Tongue (tissue), 2 donors: Measurements from ENCODE around the gene TMEM147. TPM values are rescaled to one million over a fixed set of nuclear protein-coding genes. Genes with fewer than 3 reads are reported as not detected.
A peak's percentile ranks its signal among the peaks of the same experiment; 100 is the strongest.

ENCODE experiments used
- DNase-seq: peaks from one replicate; pipeline ENCODE4 v3.0.0-alpha.2; 2015
- total RNA-seq: library from RNA; depleted of rRNA; stranded (reverse); fragments of >200 nt; gene quantifications from one replicate; pipeline ENCODE4 v1.2.3, GENCODE V29; 2014

Gene TMEM147
- 30.6 TPM for total RNA-seq

- peak; percentile 94 for DNase-seq
Measured at GRCh38 chr19:35545001-35545854, at the start of gene TMEM147. Gene TMEM147, plus strand, starts transcription at chr19:35545626. Its CDS starts 114 bp downstream, at chr19:35545740.

GRCh38 chr19:35497406-35497805, 48.0 kb upstream of the TMEM147 start:
- DNase-seq = no peak

GRCh38 chr19:35498220-35498619, 47.2 kb upstream of the TMEM147 start:
- DNase-seq = no peak

- DNase-seq = no peak
Measured at GRCh38 chr19:35498984-35499527, 46.4 kb upstream of the TMEM147 start.

GRCh38 chr19:35500611-35501010, 44.8 kb upstream of the TMEM147 start:
- DNase-seq = no peak

- DNase-seq = no peak
Measured at GRCh38 chr19:35501684-35502083, 43.7 kb upstream of the TMEM147 start.

GRCh38 chr19:35502751-35503150, 42.7 kb upstream of the TMEM147 start:
- no peak for DNase-seq

- no peak for DNase-seq
Measured at GRCh38 chr19:35506011-35506410, 39.4 kb upstream of the TMEM147 start.

GRCh38 chr19:35507561-35507960, 37.9 kb upstream of the TMEM147 start:
- no peak for DNase-seq

GRCh38 chr19:35508129-35508528, 37.3 kb upstream of the TMEM147 start:
- no peak for DNase-seq

- peak; percentile 30 for DNase-seq
Measured at GRCh38 chr19:35509018-35509652, 36.3 kb upstream of the TMEM147 start.

- peak; percentile 83 for DNase-seq
Measured at GRCh38 chr19:35509861-35510625, 35.4 kb upstream of the TMEM147 start.

GRCh38 chr19:35510626-35510964, 34.8 kb upstream of the TMEM147 start:
- DNase-seq = no peak

GRCh38 chr19:35511337-35511736, 34.1 kb upstream of the TMEM147 start:
- DNase-seq = no peak

GRCh38 chr19:35512831-35513627, 32.4 kb upstream of the TMEM147 start:
- DNase-seq = peak; percentile 77

- DNase-seq = no peak
Measured at GRCh38 chr19:35513628-35514281, 31.7 kb upstream of the TMEM147 start, which contains the start of gene DMKN. Gene DMKN, minus strand, starts transcription at chr19:35513649. Its CDS starts 174 bp downstream, at chr19:35513475.

GRCh38 chr19:35514282-35514809, 31.1 kb upstream of the TMEM147 start:
- DNase-seq = no peak

GRCh38 chr19:35516310-35516709, 29.1 kb upstream of the TMEM147 start:
- DNase-seq = no peak

GRCh38 chr19:35517342-35517741, 28.1 kb upstream of the TMEM147 start:
- DNase-seq = no peak

GRCh38 chr19:35518313-35518712, 27.1 kb upstream of the TMEM147 start:
- DNase-seq = no peak

- no peak for DNase-seq
Measured at GRCh38 chr19:35519291-35519690, 26.1 kb upstream of the TMEM147 start.
